Neuronal stem cell (in vitro differentiated cells): Measurements from ENCODE around the gene PICALM.
"Not testable (repeated sequence)": the region's sequence is repeated elsewhere in the genome, so short reads cannot be mapped to it uniquely, and the experiment has no call there.

ENCODE experiments used
- DNase-seq: peaks from one replicate; pipeline ENCODE4 v3.0.0-alpha.2; 2013; ENCODE audit warnings: low spot score
- H2AFZ ChIP-seq: one replicate; pipeline ENCODE4 v1.6.1; 2013; ENCODE audit warnings: mild to moderate bottlenecking, low read length, inconsistent platforms
- H2AK5ac ChIP-seq: 2 replicates; pipeline ENCODE4 v1.6.1; 2013; ENCODE audit warnings: low read depth, mild to moderate bottlenecking, inconsistent platforms, low read length, moderate library complexity, mixed read lengths
- H2BK120ac ChIP-seq: 2 replicates; pipeline ENCODE4 v1.6.1; 2013; ENCODE audit warnings: low read depth, mild to moderate bottlenecking, inconsistent platforms, low read length, moderate library complexity, mixed read lengths
- H2BK12ac ChIP-seq: one replicate; pipeline ENCODE4 v1.6.1; 2013; ENCODE audit warnings: low read length, inconsistent platforms
- H2BK15ac ChIP-seq: 2 replicates; pipeline ENCODE4 v1.6.1; 2013; ENCODE audit warnings: mild to moderate bottlenecking, low read length, inconsistent platforms, mixed read lengths
- H2BK5ac ChIP-seq: one replicate; pipeline ENCODE4 v1.6.1; 2013; ENCODE audit warnings: inconsistent platforms, mild to moderate bottlenecking, low read length, moderate library complexity
- H3K14ac ChIP-seq: one replicate; pipeline ENCODE4 v1.6.1; 2013; ENCODE audit warnings: low read length, inconsistent platforms
- H3K18ac ChIP-seq: 2 replicates; pipeline ENCODE4 v1.6.1; 2013; ENCODE audit warnings: low read length, inconsistent platforms
- H3K23ac ChIP-seq: 2 replicates; pipeline ENCODE4 v1.6.1; 2013; ENCODE audit warnings: low read depth, mild to moderate bottlenecking, mixed read lengths, low read length, inconsistent platforms; ENCODE audit not compliant: poor library complexity
- H3K27ac ChIP-seq: replicated peaks from 3 replicates; pipeline ENCODE4 v1.5.1; 2013; ENCODE audit warnings: low read length, inconsistent platforms
- H3K27me3 ChIP-seq, 3 experiments: 2 replicates each; pipeline ENCODE4 v1.6.1; 2013; ENCODE audit warnings: low read length in 3 of 3, mild to moderate bottlenecking in 2 of 3, inconsistent platforms in 1 of 3, low read depth in 1 of 3, mixed read lengths in 1 of 3, moderate library complexity in 1 of 3; ENCODE audit not compliant: control insufficient read depth in 3 of 3, insufficient read depth in 3 of 3
- H3K36me3 ChIP-seq, 2 donors: replicated peaks in 1 of 2; 2 replicates each; pipeline ENCODE4 v1.6.1; 2013; ENCODE audit warnings: low read length in 2 of 2; ENCODE audit not compliant: control insufficient read depth in 2 of 2, insufficient read depth in 2 of 2
- H3K4ac ChIP-seq: 2 replicates; pipeline ENCODE4 v1.6.1; 2013; ENCODE audit warnings: inconsistent platforms, mild to moderate bottlenecking, low read length, moderate library complexity
- H3K4me1 ChIP-seq, 2 donors: 1 replicate in 1 of 2; 2 replicates in 1 of 2; pipeline ENCODE4 v1.6.1; 2013; ENCODE audit warnings: low read length in 2 of 2, low read depth in 1 of 2; ENCODE audit not compliant: control insufficient read depth in 2 of 2, insufficient read depth in 1 of 2
- H3K4me2 ChIP-seq: one replicate; pipeline ENCODE4 v1.6.1; 2013; ENCODE audit warnings: mild to moderate bottlenecking, low read length, inconsistent platforms; ENCODE audit not compliant: insufficient read depth, poor library complexity, severe bottlenecking
- H3K4me3 ChIP-seq, 2 donors: 2 replicates each; pipeline ENCODE4 v1.5.1; 2013; ENCODE audit warnings: low read length in 2 of 2, mild to moderate bottlenecking in 2 of 2, inconsistent platforms in 1 of 2, moderate library complexity in 1 of 2
- H3K79me1 ChIP-seq: one replicate; pipeline ENCODE4 v1.6.1; 2013; ENCODE audit warnings: low read depth, mild to moderate bottlenecking, inconsistent platforms, low read length, moderate library complexity
- H3K9ac ChIP-seq: one replicate; pipeline ENCODE4 v1.6.1; 2013; ENCODE audit warnings: mild to moderate bottlenecking, low read depth, low read length, inconsistent platforms; ENCODE audit not compliant: poor library complexity
- H3K9me3 ChIP-seq, 2 donors: replicated peaks in 1 of 2; 2 replicates each; pipeline versions ENCODE3 to v1.6.1; 2013; ENCODE audit warnings: low read length in 2 of 2, mild to moderate bottlenecking in 2 of 2, inconsistent platforms in 1 of 2, low read depth in 1 of 2, mixed read lengths in 1 of 2, moderate library complexity in 1 of 2; ENCODE audit not compliant: control insufficient read depth in 2 of 2, insufficient read depth in 1 of 2
- H4K8ac ChIP-seq: one replicate; pipeline ENCODE4 v1.6.1; 2013; ENCODE audit warnings: low read depth, mild to moderate bottlenecking, inconsistent platforms, low read length, moderate library complexity
- H4K91ac ChIP-seq: one replicate; pipeline ENCODE4 v1.6.1; 2013; ENCODE audit warnings: low read length, low read depth, mild to moderate bottlenecking, inconsistent platforms; ENCODE audit not compliant: poor library complexity
- WGBS, 2 donors: extraction: QIAGEN DNeasy Blood & Tissue Kit; methylation state at CpG; one replicate each; pipeline ENCODE4 v1.1.7; 2013; ENCODE audit warnings: missing lambda C conversion rate in 2 of 2, mixed read lengths in 1 of 2; ENCODE audit not compliant: insufficient read length in 2 of 2, insufficient replicate concordance in 1 of 2; ENCODE audit errors: extremely low coverage in 2 of 2; 5-methylcytosine and 5-hydroxymethylcytosine counted together

Gene PICALM

DNA sequence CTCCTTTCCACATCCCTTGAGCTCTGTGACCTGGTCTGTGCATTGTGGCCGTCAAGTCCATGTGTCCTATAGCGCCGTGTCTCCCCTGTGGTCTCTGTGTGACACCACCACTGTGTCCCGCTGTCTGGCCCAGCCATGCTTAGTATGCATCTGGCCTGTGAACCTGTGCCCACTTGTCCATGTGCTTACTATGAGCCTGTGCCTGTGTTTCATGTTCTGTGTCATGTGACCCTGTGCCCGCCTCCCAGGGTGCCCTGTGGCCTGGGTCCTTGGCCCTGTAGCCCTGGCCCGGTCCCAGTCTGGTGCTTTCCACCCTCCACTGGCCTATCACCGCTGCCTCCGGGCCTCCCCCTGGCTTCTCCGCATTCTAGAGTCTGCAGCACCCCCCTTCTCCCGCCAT, 133.1 kb downstream of the PICALM start:
- Histone ChIP-seq H3K9me3 (peaks cover 4 to 8% of the 10 kb centered on the region in 2 donors), H3K79me1 (no peaks in the 10 kb centered on the region), H2AFZ (no peak overlapping the region), H4K91ac (no peak overlapping the region), H3K14ac (no peak overlapping the region), H2BK120ac (no peak overlapping the region), H3K27ac (no peak overlapping the region), H2BK15ac (no peak overlapping the region), H3K18ac (peak overlapping the region; percentile 11), H2BK12ac (no peak overlapping the region), H3K4me1 (no peaks in the 10 kb centered on the region), H3K36me3 (no peaks in the 10 kb centered on the region), H3K4me3 (peak overlapping the region in 1 of 2 donors; percentile 48), H3K4ac (no peak overlapping the region), H2BK5ac (no peak overlapping the region), H4K8ac (no peak overlapping the region), H3K9ac (no peak overlapping the region), H3K23ac (peak overlapping the region; percentile 62), H2AK5ac (peak overlapping the region; percentile 4), H3K27me3 (no peaks in the 10 kb centered on the region), H3K4me2 (no peak overlapping the region)
- DNase-seq, result no peak
- WGBS, 2 donors, result no CpG with 5 or more reads among the region's 10 CpGs

DNA sequence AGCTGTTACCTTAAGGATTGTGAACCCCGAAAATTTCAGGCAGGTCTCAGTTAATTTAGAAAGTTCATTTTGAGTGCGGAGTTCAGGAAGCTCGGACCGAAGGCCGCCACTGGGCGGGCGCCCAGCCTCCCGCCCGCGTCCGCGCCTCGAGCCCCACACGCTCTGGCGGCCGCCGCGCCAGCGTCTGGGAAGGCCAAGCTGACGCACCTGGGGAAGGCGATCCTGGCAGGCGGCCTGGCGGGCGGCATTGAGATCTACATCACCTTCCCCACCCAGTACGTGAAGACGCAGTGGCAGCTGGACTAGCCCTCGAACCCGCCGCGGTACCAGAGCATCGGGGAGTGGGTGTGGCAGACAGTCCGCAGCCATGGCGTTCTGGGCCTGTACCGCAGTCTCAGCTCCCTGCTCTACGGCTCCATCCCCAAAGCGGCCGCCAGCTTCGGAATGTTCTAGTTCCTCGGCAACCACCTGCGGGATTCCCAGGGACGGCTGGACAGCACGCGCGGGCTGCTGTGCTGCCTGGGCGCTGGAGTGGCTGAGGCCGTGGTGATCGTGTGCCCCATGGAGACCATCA, 134.2 kb downstream of the PICALM start:
- H2BK15ac ChIP-seq, result no peak overlapping the region
- H4K91ac ChIP-seq, result no peak overlapping the region
- H3K4me1 ChIP-seq, result no peaks in the 10 kb centered on the region
- no peak overlapping the region for H3K4me2 ChIP-seq
- peak overlapping the region; percentile 32 for H3K9ac ChIP-seq
- no peak overlapping the region for H3K4ac ChIP-seq
- peaks cover 4 to 8% of the 10 kb centered on the region in 2 donors for H3K9me3 ChIP-seq
- no peaks in the 10 kb centered on the region for H3K36me3 ChIP-seq
- H3K79me1 ChIP-seq, result no peaks in the 10 kb centered on the region
- H2BK5ac ChIP-seq, result no peak overlapping the region
- H3K14ac ChIP-seq, result no peak overlapping the region
- H3K27me3 ChIP-seq, result no peaks in the 10 kb centered on the region
- H2BK12ac ChIP-seq, result peak overlapping the region; percentile 80
- peak overlapping the region; percentile 75 for H3K23ac ChIP-seq
- WGBS, 2 donors, result no CpG with 5 or more reads among the region's 47 CpGs
- H3K4me3 ChIP-seq, result no peak overlapping the region
- no peak overlapping the region for H2AFZ ChIP-seq
- no peak overlapping the region for H3K18ac ChIP-seq
- no peak overlapping the region for H2BK120ac ChIP-seq
- peak overlapping the region; percentile 32 for H2AK5ac ChIP-seq
- H4K8ac ChIP-seq, result peak overlapping the region; percentile 97
- DNase-seq, result no peak
- no peak overlapping the region for H3K27ac ChIP-seq

DNA sequence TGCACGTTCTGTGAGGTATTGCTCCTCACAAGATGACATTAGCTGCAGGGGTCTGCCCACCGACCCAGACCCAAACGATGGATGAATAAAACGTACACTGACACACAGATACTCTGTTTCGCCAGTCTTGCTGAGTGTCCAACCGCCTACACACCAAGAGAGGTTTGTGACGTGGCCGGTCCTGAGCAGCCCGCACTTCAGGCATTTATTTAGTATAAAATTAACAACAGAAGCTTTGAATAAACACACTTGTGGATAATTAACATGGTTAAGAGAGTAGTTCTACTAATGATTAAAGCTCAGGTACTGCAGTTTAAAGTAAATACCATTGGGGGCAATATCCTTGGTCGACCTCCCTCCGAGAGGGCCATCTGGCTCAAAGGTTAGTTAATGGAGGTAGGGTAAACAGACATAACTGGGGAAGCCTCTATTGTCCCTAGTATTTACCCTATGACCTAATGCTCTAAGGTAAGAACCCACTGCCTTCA, 138.0 kb downstream of the PICALM start:
- Histone ChIP-seq H2BK5ac (no peak overlapping the region), H3K4me3 (no peak overlapping the region), H4K8ac (no peak overlapping the region), H3K4me2 (no peak overlapping the region), H3K23ac (no peak overlapping the region), H3K36me3 (no peaks in the 10 kb centered on the region), H2AK5ac (no peak overlapping the region), H3K4ac (no peak overlapping the region), H3K79me1 (no peaks in the 10 kb centered on the region), H3K9ac (no peak overlapping the region), H3K4me1 (no peaks in the 10 kb centered on the region), H2AFZ (no peak overlapping the region), H2BK120ac (no peak overlapping the region), H3K14ac (no peak overlapping the region), H3K27me3 (no peaks in the 10 kb centered on the region), H4K91ac (no peak overlapping the region), H3K9me3 (peaks cover 4 to 8% of the 10 kb centered on the region in 2 donors), H3K27ac (no peak overlapping the region), H2BK15ac (no peak overlapping the region), H2BK12ac (no peak overlapping the region), H3K18ac (no peak overlapping the region)
- no CpG with 5 or more reads among the region's 11 CpGs for WGBS, 2 donors
- no peak for DNase-seq

DNA sequence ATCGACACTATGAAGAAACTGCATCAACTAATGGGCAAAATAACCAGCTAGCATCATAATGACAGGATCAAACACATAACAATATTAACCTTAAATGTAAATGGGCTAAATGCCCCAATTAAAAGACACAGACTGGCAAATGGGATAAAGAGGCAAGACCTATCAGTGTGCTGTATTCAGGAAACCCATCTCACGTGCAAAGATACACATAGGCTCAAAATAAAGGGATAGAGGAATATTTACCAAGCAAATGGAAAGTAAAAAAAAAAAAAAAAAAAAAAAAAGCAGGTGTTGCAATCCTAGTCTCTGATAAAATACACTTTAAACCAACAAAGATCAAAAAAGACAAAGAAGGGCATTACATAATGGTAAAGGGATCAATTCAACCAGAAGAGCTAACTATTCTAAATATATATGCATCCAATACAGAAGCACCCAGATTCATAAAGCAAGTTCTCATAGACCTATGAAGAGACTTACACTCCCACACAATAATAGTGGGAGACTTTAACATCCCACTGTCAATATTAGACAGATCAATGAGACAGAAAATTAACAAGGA, 142.2 kb downstream of the PICALM start:
- not testable (repeated sequence) for H2BK12ac ChIP-seq, DNase-seq, H2BK5ac ChIP-seq, H3K27me3 ChIP-seq, H3K9ac ChIP-seq, H2BK15ac ChIP-seq, H3K79me1 ChIP-seq, H3K4me3 ChIP-seq, H4K91ac ChIP-seq, H2AK5ac ChIP-seq, H3K14ac ChIP-seq, H3K18ac ChIP-seq, H2BK120ac ChIP-seq, H3K4me2 ChIP-seq, H3K4me1 ChIP-seq, H3K4ac ChIP-seq, H4K8ac ChIP-seq, H3K23ac ChIP-seq, H3K27ac ChIP-seq, H3K36me3 ChIP-seq, H3K9me3 ChIP-seq, H2AFZ ChIP-seq
- no CpG with 5 or more reads among the region's 2 CpGs for WGBS, 2 donors
